Right renal pelvis (tissue), 4 donors: ENCODE measurements around the gene KCNB1. TPM values are rescaled to one million over a fixed set of nuclear protein-coding genes. Genes with fewer than 3 reads are reported as not detected.
"Not testable (repeated sequence)": the region's sequence is repeated elsewhere in the genome, so short reads cannot be mapped to it uniquely, and the experiment has no call there.

Experiments used
- DNase-seq, 4 donors: peaks; one replicate each; pipeline ENCODE4 v3.0.0-alpha.2; 2013; ENCODE audit warnings: low read depth in 4 of 4, low spot score in 3 of 4, missing footprints in 1 of 4
- polyA plus RNA-seq, 4 donors: library from polyadenylated mRNA; unstranded; fragments of 120-200 nt; gene quantifications; one replicate each; pipeline ENCODE4 v1.2.1, GENCODE V29; 2013; ENCODE audit not compliant: insufficient read length in 4 of 4

KCNB1 gene
- polyA plus RNA-seq, 4 donors = 0.39 to 0.53 (median 0.40) TPM

DNA sequence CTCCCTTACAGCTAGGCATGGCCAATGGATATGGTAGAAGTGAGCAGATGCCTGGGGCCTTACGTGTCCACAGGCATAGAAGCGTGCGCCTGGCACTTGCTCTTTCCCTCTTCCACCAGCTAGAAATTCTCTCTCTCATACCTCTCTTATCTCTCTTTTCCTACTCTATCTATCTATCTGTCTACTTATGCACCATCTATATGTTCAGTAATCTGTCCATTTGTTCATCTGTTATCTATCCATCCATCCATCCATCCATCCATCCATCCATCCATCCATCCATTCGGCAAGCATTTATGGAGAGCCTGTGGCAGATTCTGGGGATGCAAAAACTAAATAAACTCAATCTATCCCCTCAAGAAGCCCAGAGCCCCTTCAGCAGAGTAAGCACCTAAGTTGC lies 70.2 kb downstream of the KCNB1 start:
- DNase-seq = no peak

DNA sequence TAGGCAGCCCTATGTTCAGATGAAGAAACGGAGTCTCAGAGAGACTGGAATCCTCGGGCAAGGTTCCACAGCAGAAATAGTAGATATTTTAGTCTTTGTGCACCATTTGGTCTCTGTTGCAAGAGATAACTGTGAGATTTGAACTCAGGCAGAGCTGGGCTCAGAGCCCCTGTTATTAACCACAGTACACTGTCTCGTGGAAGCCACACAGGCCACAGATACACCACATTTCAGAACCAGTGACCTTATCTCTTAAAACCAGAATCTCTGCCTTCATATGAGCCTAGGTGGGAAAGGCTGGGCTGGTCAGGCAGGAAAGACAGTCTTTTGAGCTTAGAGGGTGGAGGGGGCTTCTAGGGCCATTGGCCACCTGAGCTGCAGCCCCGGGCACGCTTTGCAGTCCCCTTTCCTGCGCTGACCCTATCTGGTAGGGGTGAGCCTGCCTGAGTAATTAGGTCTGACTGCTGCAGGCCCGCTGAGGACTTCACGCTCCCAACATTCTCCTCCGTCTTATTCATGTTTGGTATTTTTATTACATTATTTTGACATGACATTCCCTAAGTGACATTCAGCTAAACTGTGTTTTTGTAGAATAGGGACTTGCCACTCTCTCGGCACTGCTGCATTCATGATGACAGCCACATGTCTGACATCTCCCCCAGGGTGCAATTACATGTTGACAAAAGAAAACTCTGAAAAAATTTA lies 71.1 kb downstream of the KCNB1 start:
- DNase-seq = no peak

DNA sequence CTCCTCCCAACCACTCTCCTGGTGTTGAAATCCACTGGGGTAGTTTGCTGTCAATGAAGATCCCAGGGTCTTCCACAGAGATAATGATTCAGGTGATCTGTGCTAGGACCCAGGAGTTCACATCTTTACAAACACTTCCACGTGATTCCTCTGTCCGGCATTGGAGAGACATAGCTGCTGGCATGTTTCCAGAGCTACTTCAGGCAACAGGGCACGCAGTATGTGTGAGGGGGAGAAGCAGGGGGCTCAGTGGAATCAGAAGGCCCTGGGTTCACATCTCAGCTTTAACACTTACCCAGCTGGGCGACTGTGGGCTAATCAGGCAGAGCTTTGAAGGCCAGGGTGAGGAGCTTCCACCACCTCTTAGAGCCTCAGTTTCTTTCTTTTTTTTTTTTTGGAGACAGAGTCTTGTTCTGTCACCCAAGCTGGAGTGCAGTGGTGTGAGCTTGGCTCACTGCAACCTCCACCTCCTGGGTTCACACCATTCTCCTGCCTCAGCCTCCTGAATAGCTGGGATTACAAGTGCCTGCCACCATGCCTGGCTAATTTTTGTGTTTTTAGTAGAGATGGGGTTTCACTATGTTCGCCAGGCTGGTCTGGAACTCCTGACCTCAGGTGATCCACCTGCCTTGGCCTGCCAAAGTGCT lies 72.4 kb downstream of the KCNB1 start:
- not testable (repeated sequence) for DNase-seq

DNA sequence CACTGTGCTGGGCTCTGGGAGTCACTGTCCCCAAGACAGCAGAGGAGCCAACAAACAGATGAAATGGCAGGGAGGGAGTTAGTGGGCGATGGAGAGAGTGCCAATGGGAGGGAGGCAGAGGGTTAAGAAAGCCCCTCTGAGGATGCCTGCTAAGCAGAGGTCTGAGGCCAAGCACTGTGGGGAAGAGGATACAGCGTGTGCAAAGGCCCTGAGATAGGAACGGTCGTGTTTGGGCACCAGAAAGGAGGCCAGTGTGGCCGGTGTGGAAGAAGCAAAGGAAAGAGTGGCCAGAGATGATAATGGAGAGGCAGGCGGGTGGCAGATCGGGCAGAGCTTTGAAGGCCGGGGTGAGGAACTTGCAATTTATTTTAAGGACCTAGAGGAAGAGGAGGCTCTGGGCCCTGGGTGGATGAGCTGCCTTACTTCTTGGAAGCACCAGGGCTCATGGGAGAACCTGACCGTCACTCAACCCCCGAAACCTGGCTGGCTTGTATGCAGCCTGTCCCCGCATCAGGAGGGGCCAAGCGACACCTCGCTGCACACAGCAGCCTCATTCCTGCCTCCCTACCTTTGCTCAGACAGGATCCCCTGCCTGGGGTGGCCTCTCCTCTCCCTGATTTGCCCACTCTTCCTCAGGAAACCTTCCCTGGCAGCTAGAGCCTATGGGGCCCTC lies 73.0 kb downstream of the KCNB1 start:
- no peak for DNase-seq

DNA sequence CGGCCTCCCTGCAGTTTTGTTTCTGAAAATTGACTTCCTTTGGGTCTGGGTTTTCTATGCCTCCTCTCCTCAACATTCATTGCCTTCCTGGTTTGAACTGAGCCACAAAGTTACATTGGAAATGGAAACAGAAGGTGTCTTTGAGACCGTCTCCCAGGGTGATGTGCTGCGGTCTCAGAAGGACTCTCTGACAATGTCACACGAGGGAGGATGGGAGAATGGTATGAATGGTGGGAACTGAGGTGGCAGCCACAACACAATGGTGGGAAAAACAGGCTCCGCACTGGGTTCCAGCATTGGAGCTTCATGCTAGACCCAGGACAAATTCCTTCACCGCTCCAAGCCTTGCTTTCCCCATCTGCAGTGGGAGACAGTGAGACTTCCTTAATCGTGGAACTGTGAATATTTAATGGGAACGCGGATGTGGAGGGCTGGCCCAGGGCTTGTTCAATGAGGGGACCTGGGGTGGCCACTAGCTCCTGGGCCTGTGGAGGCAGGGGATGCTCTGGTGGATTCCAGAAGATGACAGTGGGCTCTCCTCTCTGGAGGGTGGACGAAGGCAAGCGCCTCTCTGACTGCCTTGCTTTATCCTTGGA lies 73.9 kb downstream of the KCNB1 start:
- no peak for DNase-seq

DNA sequence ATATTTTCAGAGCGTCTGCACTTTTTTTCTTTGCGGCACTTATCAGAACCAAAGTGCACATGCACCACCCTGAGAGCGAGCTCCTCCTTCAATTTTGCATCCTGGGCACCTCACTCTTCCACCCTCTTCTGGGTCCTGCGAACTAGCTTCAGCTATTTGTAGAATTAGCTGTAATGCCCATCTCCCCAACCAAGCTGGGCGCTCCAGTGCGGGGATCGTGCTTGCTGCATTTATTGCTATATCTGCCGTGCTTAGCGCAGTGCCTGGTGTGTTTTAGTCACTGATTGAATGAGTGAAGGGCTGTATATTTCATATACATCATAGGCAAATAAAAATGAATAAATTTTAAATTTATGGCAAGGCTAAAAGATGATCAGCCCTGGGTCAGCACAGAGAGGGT lies 75.8 kb downstream of the KCNB1 start:
- no peak for DNase-seq

DNA sequence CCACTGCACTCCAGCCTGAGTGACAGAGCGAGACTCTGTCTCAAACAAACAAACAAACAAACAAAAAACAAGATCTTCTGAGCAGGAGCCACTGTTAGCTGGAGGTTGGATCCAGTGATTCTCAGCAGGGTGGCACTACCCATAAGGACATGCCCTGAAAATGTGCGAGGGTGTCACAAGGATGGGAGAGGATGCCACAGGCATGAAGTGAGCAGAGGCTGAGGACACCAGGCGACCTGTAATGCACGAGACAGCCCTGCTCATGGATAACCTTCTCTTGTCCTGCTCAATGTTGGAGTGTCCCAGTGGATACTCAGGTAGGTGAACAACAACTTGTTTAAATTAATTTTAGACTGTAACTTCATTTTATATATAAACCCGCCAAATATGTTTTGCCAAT lies 76.8 kb downstream of the KCNB1 start:
- DNase-seq = no peak

DNA sequence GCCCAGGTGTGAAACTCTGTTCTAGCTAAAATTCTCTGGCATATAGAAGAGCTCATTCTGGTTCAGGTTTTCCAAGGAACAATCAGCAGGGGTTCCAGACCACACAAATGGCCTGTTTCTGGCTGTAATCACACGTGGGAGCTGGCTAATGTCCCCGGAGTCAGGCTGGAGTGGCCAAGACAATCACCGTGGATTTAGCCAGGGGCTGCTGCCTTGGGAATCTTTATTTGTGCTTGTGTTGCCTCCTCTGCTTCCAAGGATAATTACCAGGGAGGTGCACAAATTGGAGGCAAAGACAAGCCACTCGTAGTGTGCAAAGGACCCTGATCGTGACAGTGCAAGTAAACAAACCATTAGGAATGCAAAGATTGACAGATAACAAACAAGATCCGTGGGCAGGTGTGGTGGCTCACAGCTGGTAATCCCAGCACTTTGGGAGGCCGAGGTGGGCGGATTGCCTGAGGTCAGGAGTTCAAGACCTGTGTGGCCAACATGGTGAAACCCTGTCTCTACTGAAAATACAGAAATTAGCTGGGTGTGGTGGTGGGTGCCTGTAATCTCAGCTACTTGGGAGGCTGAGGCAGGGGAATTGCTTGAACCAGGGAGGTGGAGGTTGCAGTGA lies 77.3 kb downstream of the KCNB1 start:
- DNase-seq = no peak

DNA sequence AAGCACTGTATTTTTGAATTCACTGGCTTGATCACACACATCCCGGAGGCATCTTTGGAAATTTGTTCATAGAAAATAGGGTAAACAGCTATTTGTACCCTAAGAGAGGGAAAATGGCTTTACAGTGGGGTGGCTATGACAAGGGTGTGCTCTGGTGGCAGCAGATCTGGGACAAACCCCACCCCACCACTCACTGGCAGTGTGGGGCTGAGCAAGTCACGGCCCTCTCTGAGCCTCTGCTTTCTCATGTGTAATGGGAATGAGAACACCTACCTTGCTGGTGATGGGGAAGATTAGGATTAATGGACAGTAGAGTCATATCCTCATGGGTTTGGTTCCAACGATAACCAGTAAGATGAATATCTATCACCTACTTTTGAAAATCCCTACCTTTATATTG lies 78.0 kb downstream of the KCNB1 start:
- DNase-seq = no peak

DNA sequence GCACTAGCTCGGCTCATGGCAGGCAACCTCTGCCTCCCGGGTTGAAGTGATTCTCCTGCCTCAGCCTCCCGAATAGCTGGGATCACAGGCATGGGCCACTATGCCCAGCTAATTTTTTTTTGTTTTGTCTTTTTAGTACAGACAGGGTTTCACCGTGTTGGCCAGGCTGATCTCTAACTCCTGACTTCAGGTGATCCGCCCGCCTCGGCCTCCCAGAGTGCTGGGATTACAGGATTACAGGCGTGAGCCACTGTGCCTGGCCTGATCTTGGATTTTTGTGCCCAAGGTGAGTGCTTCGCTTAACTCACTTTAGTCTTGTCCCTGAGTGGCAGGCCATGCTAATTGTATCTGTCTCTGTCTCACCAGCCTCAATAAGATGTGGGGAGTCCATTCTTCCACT lies 78.6 kb downstream of the KCNB1 start:
- no peak for DNase-seq

DNA sequence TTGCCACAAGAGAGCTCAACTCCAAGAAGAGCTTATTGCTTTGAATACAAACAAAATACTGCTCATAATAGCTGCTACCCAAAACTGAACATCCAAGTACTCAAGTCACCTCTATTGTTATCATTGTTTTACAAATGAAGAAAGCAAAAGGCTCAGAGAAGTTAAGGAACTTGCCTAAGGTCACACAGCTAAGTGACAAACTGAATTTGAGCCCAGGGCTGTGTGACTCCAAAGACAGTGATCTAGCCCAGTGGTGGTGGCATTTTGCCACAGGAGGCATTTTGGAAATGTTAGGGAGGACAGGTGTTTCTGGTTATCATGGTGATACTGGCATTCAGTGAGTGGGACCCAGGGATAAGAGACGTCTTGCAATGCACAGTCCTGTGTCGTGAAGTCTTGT lies 79.5 kb downstream of the KCNB1 start:
- DNase-seq = no peak

DNA sequence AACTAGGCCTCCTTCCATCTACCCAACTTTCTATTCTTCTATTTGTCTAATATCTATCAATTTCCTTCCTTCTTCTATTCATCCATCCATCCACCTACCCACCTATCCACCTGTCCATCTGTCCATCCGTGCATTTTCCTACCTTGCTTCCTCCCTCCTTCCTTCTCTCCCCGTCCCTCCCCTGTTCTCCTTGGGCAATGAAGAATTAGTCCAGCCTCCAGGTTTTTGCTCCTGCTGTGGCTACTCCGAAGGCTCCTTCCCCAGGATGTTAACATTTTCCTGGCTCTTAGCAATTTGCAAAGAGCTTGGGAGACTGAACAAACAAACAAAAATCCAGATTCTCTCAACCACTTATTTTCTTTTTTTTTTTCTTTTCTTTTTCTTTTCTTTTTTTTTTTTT lies 81.6 kb downstream of the KCNB1 start:
- DNase-seq = no peak

DNA sequence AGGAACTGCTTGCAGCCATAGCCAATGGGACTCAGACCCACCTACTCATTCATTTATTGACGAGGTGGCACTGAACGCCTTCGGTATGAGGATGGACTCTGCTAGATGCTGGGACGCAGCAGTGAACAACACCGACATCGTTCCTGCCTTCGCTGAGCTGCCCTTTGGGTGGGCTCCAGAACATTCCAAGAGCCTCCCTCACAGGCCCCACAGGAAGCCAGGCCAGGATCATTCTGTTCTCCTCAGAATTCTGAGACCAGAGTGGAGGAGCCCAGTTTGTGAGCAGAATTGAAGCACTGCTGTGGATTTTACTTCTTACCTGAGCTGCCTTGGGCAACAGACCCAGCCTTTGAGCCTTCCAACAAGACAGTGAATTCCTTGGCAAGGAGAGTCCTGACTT lies 82.1 kb downstream of the KCNB1 start:
- no peak for DNase-seq

DNA sequence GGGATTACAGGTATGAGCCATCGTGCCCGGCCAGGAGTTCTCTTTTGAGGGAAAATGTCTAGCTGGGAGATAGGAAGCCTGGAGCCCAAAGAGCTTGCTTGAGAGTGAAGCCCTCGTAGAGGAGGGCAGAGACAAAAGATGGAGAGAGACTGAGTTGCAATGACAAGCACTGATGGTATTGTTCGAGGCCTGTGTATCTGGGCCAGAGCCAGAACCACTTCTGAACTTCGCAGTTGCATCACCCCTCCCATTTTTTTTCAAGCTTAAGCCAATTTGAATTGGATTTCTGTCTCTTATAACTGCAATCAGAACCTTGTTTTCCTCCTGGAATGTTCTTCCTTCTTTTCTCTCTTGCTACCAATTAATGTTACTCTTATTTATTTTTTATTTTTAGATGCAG lies 83.1 kb downstream of the KCNB1 start:
- DNase-seq = no peak

DNA sequence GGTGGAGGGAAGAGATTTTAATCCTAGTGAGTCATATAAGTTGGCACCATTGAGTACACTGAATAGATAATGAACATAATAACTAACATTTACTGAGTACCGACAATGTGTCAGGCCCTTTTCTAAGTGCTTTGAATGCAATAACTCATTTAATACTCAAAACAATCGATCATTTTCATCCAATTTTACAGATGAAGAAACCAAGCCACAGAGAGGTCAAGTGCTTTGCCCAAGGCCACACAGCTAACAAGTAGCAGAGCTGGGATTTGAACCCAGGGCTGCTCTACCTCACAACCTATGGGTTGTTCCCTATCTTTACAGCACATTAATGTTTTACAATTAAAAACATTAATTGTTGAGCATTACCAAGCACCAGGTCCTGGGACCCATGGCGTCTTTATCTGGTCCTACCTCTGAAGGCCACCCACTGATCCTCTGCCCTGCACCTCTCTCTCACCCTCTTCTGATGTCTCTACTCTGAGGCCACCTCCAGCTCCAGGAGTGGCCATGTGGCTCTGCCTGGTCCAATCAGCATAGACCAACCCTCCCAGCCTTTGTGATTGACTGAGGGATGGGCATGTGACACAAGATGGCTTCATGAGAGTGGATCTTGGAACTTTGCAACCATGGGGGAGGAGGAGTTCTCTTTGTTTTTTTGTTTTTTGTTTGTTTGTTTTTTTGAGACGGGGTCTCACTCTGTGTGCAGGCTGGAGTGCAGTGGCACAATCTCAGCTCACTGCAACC lies 83.9 kb downstream of the KCNB1 start:
- DNase-seq = no peak

DNA sequence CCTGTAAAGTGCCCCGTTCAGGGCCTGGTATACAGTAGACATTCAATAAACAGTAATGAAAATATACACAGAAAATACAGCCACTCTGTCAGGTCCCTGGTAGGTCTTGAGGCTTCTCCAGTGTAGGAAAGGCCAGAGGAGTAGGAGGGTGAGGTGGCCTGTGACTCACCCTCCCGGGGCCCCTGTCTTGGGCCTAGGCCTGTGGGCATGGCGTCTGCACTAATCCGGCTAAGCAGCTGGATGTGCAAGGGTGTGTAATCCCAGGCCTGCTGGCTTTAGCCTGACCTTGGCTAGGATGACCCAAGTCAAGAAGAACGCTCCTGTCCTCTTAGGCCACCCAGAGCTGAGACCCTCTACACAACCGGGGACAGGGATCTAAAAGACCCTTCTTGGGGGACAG lies 84.9 kb downstream of the KCNB1 start:
- no peak for DNase-seq

DNA sequence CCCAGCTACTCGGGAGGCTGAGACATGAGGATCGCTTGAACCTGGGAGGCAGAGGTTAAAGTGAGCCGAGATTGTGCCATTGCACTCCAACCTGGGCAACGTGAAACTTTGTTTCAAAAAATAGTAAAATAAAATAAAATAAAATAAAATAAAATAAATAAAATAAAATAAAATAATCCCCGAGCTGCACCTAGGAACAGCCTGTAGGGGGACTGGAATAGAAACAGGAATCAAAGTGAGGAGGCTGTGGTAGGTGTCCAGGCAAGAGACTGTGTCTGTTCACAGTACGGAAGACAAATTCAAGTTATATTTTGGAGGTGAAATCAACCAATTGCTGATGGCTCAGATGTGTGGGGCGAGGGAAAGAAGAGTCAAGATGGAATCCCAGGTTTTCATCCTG lies 86.2 kb downstream of the KCNB1 start:
- no peak for DNase-seq

DNA sequence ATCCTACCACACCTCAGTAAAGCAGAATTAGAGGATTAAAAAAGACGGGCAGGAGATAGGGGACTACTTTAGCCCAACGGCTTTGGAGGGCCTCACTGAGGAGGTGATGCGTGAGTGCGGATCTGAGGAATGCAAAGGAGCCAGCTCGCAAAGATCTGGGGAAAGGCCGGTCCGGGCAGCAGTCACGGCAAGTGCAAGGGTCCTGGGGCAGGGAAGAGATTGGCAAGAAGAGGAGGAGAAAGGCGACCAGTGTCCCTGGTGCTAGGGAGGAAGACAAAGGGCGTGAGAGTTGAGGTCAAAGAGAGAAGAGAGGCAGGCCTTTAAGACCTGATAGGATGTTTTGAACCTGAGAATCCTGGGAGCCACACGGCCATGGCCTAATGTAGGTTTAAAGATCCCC lies 86.8 kb downstream of the KCNB1 start:
- no peak for DNase-seq

DNA sequence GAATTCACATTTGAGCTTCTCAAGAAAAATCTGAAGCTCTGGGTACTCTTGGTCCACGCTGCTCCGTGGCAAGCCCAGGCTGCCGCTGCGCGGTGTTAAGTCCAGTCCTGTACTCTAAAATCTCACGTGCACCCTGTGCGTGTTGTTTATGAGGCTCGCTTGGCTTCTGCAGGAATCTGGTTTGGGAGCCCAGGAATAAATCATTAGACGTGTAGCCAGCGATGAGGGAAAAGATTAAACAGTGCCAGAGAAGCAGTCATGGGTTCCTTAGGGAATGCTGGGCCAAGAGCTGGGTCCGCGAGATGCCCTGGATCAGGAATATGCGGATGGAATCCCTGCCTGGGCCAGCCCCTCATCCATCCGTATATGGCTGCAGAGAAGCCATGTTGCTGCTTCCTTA lies 87.3 kb downstream of the KCNB1 start:
- DNase-seq = no peak

DNA sequence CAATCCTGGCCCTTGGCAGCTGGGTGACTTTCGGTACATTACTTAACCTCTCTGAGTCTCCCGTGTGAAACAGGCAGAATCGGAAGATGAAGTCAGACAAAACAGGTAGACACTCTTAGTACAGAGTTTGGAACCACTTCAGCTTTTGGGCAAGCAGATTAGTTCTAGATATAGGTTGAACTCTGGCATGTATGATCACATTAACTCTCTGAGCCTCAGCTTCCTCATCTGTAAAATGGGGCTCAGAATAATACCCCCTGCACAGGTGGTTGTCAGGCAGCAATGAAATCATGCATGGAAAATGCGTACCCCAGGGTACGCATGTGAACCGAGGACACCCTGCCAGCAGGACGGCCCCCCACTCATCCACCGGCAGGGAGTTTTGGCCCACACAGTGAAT lies 87.7 kb downstream of the KCNB1 start:
- no peak for DNase-seq

DNA sequence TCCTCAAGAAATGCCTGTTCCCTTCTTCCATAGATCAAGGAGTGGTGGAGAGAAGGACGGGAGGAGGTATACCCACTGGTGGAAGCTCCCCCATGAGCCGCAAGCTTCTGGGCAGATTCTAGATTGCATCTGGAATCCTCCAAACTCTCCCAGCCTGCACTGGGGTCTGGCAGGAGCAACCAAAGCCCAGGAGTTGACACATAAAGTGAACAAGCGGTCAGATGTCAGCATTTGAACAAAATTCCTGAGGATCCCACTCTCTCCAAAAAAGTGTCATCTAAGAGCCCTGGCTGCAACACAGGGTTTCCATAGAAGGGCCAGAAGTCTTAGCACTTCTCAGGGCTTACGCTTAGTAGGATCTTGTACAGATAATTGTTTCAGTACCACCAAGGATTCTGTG lies 88.2 kb downstream of the KCNB1 start:
- DNase-seq = no peak
